HAP-1 (cell line): ENCODE results near the gene CCR5.
"Not testable (repeated sequence)": the region's sequence is repeated elsewhere in the genome, so short reads cannot be mapped to it uniquely, and the experiment has no call there.

ENCODE experiments used
- DNase-seq, 2 experiments: peaks; one replicate each; pipeline ENCODE4 v3.0.0-alpha.2; 2016 to 2020; ENCODE audit warnings: low spot score in 2 of 2
- H3K27me3 ChIP-seq: fragments of 250-450 bp; sonication (Bioruptor Pico); 2 replicates; pipeline ENCODE4 v1.5.1; 2020; ENCODE audit warnings: low read depth, mild to moderate bottlenecking, moderate library complexity
- H3K36me3 ChIP-seq: fragments of 250-450 bp; sonication (Bioruptor Pico); replicated peaks from 2 replicates; pipeline ENCODE4 v1.5.1; 2020; ENCODE audit warnings: mild to moderate bottlenecking
- H3K4me1 ChIP-seq: fragments of 250-450 bp; sonication (Bioruptor Pico); 2 replicates; pipeline ENCODE4 v1.5.1; 2020; ENCODE audit warnings: mild to moderate bottlenecking
- H3K4me3 ChIP-seq: fragments of 250-450 bp; sonication (Bioruptor Pico); 2 replicates; pipeline ENCODE4 v1.5.1; 2020; ENCODE audit warnings: mild to moderate bottlenecking, moderate library complexity
- H3K9me3 ChIP-seq: fragments of 250-450 bp; sonication (Bioruptor Pico); 2 replicates; pipeline ENCODE4 v1.5.1; 2020; ENCODE audit warnings: mild to moderate bottlenecking, moderate library complexity
- in situ Hi-C: fragments of 300-500 bp; cut with MboI; formaldehyde crosslinking; loops from 3 replicates; pipeline ENCODE4 v1.14.3; 2020; ENCODE audit warnings: low sequenced_read_pairs, inconsistent platforms, mixed read lengths

Gene CCR5

GRCh38 chr3:46383951-46384330, 13.2 kb downstream of the CCR5 start:
- DNase-seq: no peak
- Histone ChIP-seq H3K36me3 (no peaks in the 10 kb centered on the region), H3K4me3 (no peak overlapping the region), H3K4me1 (no peaks in the 10 kb centered on the region; the same call in 1 of the 2 replicates), H3K9me3 (no peaks in the 10 kb centered on the region), H3K27me3 (peaks cover 5% of the 10 kb centered on the region; the same call in 1 of the 2 replicates)
- in situ Hi-C loops: no loop called here

DNA sequence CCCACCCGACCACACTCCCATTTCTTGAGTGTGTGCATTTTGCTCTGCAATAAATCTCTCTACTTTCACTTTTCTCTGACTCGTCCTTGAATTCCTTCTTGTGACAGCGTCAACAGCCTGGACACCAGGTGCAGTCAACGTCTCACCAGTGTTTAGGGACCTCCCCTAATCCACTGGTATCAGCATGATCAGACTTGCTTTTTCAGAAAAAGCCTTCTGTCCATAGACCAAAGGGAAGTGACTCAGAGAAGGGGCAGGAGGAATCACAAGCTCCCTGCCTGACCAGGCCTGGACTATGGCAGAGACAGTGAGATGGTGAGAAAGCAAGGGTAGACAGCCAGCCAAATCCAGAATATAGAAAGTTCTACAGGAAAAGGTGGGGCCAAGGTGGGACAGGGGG, 15.5 kb downstream of the CCR5 start:
- Histone ChIP-seq H3K36me3 (no peaks in the 10 kb centered on the region), H3K4me3 (no peak overlapping the region), H3K9me3 (no peaks in the 10 kb centered on the region), H3K27me3 (peaks cover 5% of the 10 kb centered on the region; the same call in 1 of the 2 replicates), H3K4me1 (no peaks in the 10 kb centered on the region)
- no peak for DNase-seq
- in situ Hi-C loops: no loop called here

DNA sequence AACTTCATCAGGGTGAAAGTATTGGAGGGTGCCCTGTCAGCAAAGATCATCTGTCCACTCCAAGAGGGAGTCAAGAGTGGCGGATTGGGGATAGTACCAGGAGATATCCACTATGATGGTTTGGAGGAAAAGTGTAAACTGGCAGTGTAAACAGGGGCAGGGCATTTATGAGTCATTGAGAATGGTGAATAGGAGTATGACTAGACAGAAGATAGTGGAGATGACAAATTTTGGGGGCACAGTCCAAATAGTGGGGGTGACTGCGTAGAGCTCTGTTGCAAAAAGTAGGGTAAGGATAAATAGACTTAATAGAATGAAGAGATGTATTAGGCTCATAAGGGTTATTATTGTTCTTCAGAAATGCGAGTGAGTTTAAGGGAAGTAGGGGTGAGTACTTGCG, 18.1 kb downstream of the CCR5 start:
- H3K4me3 ChIP-seq, H3K36me3 ChIP-seq, H3K4me1 ChIP-seq, DNase-seq, in situ Hi-C loops, H3K27me3 ChIP-seq, H3K9me3 ChIP-seq: not testable (repeated sequence)

DNA sequence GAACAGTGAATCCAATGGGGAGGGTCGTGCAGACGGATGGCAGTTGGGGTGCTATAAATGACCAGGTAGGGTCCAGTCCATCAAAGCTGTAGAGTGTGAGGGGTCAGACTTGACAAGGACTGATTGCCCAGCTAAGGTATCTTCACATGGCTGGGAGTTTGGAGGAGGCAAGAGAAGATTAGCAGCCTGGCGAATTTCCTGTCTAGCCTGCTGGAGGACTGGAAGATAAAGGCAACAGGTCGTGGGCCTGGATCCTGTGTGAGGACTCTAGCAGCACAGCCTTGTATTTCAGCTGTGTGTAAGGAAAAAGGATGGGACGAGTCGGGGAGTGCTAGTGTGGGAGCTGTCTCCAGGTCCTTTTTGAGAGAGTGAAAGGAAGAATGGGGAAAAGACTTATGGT, 18.6 kb downstream of the CCR5 start:
- no peaks in the 10 kb centered on the region for H3K9me3 ChIP-seq
- no peaks in the 10 kb centered on the region for H3K27me3 ChIP-seq
- in situ Hi-C loops: no loop called here
- no peaks in the 10 kb centered on the region for H3K36me3 ChIP-seq
- no peak overlapping the region for H3K4me3 ChIP-seq
- no peaks in the 10 kb centered on the region for H3K4me1 ChIP-seq
- DNase-seq: no peak

GRCh38 chr3:46391526-46391925, 20.8 kb downstream of the CCR5 start:
- in situ Hi-C loops, H3K27me3 ChIP-seq, H3K9me3 ChIP-seq: not testable (repeated sequence)

GRCh38 chr3:46393011-46393410, 22.3 kb downstream of the CCR5 start:
- Histone ChIP-seq H3K36me3 (no peaks in the 10 kb centered on the region), H3K4me1 (no peaks in the 10 kb centered on the region), H3K4me3 (no peak overlapping the region), H3K27me3 (no peaks in the 10 kb centered on the region), H3K9me3 (no peaks in the 10 kb centered on the region)
- no peak for DNase-seq
- in situ Hi-C loops: no loop called here

More at GRCh38 chr3:46391526-46391925, 20.8 kb downstream of the CCR5 start:
- H3K4me1 ChIP-seq, H3K36me3 ChIP-seq, H3K4me3 ChIP-seq, DNase-seq: not testable (repeated sequence)

GRCh38 chr3:46393554-46394434, 23.0 kb downstream of the CCR5 start:
- H3K36me3 ChIP-seq: no peaks in the 10 kb centered on the region
- DNase-seq: no peak
- no peak overlapping the region for H3K4me3 ChIP-seq
- peaks cover 5% of the 10 kb centered on the region; the same call in 1 of the 2 replicates for H3K27me3 ChIP-seq
- no peaks in the 10 kb centered on the region for H3K4me1 ChIP-seq
- no peaks in the 10 kb centered on the region for H3K9me3 ChIP-seq
- in situ Hi-C loops: no loop called here

DNA sequence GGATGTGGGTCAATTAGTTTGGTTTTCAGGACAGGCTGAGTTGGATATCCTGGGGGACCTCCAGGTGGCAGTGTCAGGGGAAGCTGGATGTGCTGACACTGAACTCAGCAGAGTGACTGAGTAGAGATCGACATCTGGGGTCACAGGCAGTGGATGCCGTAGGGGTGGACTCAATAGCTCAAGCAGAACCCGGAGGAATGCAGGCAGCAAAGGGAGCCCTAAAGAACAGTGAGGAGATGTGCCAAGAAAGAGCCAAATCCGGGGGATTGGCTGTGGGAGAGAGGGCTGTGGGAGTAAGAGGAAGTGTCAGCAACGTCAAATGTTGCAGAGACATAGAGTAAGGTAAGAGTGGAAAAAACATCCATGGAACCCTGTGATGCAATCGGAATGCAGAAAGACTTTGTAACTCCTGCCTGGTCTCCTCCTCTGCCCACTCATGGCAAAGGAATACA, 24.5 kb downstream of the CCR5 start:
- no peak overlapping the region for H3K4me3 ChIP-seq
- no peak for DNase-seq
- in situ Hi-C loops: no loop called here
- peaks cover 8% of the 10 kb centered on the region; the same call in 1 of the 2 replicates for H3K27me3 ChIP-seq
- no peaks in the 10 kb centered on the region for H3K9me3 ChIP-seq
- H3K4me1 ChIP-seq: no peaks in the 10 kb centered on the region
- no peaks in the 10 kb centered on the region for H3K36me3 ChIP-seq

DNA sequence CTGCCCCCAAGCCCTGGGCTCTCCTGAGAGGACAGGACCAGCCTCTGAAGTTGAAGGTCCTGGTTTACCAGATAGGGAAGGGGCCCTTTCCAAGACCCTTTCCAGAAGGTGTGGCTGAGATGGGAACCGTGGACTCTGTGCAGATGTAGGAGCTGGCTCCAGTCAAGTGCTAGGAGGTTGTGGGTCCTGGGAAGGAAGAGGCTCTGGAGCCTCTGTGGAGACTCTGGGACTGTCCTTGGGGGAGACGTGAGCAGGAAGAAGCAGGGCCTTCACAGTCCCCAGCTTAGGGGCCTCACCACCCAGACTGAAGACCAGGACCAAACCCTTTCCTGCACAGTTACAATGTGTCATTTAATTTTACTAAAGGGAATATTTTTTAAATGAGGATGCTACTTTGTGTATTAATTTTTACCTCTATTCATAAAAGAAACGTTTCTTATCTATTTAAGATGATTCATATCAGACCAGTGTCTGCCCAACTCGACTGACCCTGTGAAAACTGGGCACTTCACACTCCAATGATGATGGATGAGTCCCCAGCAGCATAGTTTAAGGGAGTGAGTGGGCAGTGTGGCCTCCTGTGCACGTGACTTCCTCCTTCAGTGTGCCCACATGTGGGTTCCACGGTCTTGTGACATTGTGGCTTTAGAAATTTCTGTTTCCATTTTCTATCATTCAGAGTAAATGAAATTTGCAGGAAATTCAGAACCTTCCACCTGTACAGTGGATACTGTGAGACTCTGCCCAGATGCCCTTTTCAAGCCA, 25.2 kb downstream of the CCR5 start:
- H3K4me3 ChIP-seq: no peak overlapping the region
- no peaks in the 10 kb centered on the region for H3K9me3 ChIP-seq
- in situ Hi-C loops: no loop called here
- H3K27me3 ChIP-seq: peaks cover 8% of the 10 kb centered on the region; the same call in 1 of the 2 replicates
- H3K4me1 ChIP-seq: no peaks in the 10 kb centered on the region
- DNase-seq: no peak
- no peaks in the 10 kb centered on the region for H3K36me3 ChIP-seq

DNA sequence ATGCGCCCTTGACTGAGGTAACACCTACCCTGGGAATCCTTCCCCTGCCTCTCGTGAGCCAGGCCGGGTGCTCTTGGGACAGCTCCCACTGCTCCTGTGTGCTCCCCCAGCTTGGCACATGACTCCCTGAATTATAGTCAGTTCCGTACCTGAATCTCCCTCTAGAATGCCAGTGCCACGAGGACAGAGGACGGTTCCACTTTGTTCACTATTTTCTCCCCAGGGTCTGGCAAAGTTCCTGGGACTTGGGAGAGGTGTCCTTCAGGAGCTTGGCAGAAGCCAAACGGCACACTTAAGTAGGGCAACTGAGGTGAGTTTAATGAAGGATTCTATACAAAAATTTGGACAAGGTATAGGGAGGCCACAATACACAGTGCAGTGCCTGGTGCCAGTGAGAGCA, 26.4 kb downstream of the CCR5 start:
- DNase-seq: no peak
- H3K4me1 ChIP-seq: no peaks in the 10 kb centered on the region
- H3K27me3 ChIP-seq: peaks cover 8% of the 10 kb centered on the region; the same call in 1 of the 2 replicates
- H3K9me3 ChIP-seq: no peaks in the 10 kb centered on the region
- H3K36me3 ChIP-seq: no peaks in the 10 kb centered on the region
- in situ Hi-C loops: no loop called here
- H3K4me3 ChIP-seq: no peak overlapping the region

GRCh38 chr3:46398186-46398955, 27.6 kb downstream of the CCR5 start:
- H3K4me3 ChIP-seq: no peak overlapping the region
- H3K27me3 ChIP-seq: peaks cover 8% of the 10 kb centered on the region; the same call in 1 of the 2 replicates
- no peak for DNase-seq
- in situ Hi-C loops: no loop called here
- H3K36me3 ChIP-seq: no peaks in the 10 kb centered on the region
- no peaks in the 10 kb centered on the region for H3K4me1 ChIP-seq
- no peaks in the 10 kb centered on the region for H3K9me3 ChIP-seq

GRCh38 chr3:46399098-46399497, 28.4 kb downstream of the CCR5 start:
- no peaks in the 10 kb centered on the region for H3K9me3 ChIP-seq
- no peak for DNase-seq
- in situ Hi-C loops: no loop called here
- H3K36me3 ChIP-seq: no peaks in the 10 kb centered on the region
- H3K4me1 ChIP-seq: no peaks in the 10 kb centered on the region
- peaks cover 8% of the 10 kb centered on the region; the same call in 1 of the 2 replicates for H3K27me3 ChIP-seq
- H3K4me3 ChIP-seq: no peak overlapping the region

- no peak overlapping the region for H3K4me3 ChIP-seq
- DNase-seq: no peak
- in situ Hi-C loops: no loop called here
- no peaks in the 10 kb centered on the region for H3K36me3 ChIP-seq
- H3K27me3 ChIP-seq: peaks cover 8% of the 10 kb centered on the region; the same call in 1 of the 2 replicates
- H3K9me3 ChIP-seq: no peaks in the 10 kb centered on the region
- no peaks in the 10 kb centered on the region for H3K4me1 ChIP-seq
Measured at GRCh38 chr3:46399557-46399956, 28.8 kb downstream of the CCR5 start.
